Measurements from ENCODE around the gene MTNR1A. TPM values are rescaled to one million over a fixed set of nuclear protein-coding genes. Genes with fewer than 3 reads are reported as not detected.

MTNR1A gene
- total RNA-seq, result 0.21 TPM

DNA sequence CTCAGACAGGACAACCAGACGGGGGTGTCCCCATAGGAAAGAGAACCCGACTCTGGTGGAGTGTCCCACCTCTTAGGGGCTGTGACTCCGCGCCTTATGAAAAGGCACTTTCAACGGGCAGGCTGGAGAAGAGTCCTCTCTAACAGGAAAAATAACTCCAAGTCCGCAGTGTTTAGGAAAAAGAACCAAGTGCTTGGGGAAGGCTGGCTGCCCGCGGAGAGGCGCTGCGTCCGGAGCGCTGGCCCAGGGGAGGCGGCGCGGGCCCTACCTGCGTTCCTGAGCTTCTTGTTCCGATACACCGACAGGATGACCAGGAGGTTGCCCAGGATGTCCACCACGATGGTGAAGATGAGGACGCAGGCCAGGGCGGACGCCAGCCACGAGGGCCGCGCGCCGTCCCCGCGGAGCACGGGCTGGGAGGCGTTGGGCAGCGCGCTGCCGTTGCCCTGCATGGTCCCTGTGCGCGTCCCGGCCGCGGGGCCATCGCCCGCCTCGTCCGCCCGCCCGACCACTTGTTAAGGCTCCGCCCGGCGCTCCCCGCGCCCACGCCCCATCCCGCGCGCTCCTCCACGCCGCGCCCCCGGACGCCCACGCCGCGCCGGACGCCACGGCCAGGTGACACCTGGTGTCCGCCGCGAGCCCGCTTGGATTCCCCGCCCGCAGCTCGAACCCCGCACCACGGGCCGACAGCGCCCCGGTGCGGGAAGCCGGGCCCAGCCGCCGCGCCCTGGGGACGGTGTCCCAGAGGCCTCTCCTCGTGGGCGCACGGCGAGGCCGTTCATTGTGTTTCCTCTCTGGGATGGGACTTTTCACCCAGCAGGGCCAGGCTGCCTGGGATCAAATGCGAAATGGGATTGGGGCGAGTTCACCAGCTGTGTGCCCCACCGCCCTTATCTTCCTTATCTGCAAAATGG lies at the start of gene MTNR1A:
MTNR1A (minus strand) TSS at position 654 of the 914 bp plus-strand sequence; CDS start at position 452, 202 bp downstream.
- DNase-seq, result peak; percentile 12

DNA sequence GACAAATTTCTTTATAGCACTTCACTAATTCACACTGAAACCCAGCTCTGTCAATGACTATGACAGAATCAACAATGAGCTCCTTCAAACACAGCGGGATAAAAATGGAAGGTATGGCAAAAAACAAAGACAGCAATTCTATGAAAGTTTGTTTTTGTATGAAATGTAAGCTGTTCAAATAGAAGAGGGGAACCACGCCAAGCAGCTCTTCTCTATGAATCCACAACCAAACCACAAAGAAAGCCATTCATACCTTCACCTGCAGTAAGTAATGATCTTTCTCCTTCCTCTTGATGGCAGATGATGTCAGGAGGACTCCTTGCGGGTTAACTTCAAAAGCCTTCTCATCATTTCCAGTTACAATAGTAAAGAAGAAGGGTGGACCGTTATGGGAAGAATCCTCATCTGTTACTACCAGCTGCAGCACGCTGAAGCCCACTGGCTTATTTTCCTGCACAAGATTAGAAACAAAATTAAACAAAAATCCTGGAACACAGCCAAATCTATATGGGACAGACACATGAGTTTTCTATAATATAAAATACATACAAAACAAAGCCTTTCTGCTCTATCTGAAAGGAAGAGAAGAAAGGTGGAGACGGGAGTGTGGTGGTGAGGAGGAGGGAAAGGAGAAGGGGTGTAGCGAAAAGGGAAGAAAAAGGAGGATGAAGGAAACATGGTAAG lies 48.9 kb upstream of the MTNR1A start:
- DNase-seq, result peak; percentile 49

DNA sequence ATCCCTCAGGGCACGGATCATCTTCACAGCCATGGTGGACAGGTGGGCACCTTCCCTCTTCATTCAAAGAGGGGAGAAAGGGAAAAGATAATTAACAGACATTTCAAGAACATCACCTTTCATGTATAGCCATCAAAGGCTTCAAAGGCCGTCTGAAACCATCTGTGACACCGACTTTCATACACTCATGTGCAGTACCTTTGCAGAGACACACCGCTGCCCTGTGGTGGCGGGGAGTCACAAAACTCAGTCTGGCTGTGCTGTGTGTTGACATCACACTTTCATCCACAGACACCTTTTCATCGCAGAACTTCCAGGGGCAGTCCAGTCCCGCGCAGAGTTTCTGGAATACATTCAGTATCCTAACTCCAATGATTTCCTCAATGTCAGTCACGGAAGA lies 47.6 kb upstream of the MTNR1A start:
- DNase-seq, result no peak

DNA sequence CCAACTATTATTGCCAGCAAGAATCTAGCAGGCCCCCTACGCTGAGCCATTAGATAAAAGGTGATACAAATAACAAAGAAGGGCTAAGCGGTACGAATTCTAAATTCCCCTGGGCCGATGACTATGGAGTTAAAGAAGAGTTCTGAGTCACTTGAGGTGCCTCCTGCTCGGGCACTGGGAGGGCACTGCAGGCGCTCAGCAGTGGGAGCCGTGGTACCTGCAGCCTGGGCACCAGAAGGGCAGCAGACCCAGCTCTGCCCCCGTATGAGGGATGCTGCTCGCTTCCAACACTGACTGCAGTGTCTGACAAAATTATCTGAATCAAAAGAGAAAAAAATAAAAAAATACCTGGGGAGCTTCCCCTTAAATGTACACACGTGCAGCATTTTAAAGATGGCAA lies 44.1 kb upstream of the MTNR1A start:
- DNase-seq, result no peak

DNA sequence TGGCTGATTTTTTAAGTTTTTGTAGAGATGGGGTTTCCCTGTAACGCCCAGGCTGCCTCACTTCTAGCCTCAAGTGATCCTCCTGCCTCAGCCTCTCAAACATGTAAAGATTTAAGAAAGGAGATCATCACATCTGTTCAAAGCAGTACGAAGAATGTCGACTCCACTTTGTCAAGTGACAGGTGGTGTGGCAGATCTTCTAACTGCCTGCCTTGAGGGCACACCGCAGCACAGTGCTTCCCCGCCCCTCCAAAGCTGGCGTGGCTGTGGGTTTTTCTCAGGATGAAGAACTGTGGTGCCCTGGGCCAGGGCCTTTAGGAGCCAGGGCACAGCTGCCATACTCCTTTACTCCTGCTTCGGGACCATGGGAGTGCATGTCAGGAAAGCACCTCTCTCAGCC lies 43.3 kb upstream of the MTNR1A start:
- DNase-seq, result no peak

DNA sequence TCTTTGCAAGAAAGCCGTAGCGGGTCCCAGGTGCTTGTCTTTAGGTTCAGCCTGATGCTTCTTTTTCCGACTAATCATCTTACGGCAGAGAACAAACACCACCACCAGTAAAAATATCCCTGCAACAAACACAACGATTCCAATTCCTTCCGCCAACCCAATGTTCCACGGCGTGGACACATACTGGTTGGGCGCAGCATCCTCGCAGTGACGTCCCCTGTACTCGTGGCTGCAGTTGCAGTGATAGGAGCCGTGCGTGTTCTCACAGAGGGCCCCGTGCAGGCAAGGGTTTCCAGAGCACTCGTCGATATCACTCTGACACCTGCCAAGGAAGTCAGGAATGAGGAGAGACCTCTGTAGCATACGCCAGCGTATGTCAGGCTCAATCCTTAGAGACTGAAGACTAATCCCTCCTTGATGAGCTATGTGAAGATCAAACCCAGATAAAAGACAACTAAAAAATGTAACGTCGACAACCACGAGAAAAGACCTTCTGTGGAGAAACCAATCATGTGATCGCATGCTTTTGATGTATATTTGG lies 41.6 kb upstream of the MTNR1A start:
- no peak for DNase-seq

DNA sequence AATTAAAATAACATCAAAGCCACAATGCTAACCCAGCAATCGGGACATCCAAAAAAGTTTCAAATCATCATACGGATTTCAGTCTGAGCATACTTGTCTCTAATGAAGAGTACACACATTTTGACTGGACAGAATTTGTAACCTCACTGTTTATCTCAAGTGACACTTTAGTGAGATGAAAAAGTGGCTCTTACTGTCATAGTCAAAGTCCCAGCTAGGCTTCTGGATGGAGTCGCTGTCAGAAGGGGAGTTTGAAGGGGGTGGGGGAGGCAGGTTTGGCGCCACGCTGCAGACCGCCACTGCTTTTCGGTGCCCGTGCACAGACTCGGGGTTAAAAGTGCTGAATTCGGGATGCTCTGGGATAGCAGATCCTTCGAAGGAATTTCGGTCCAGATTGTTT lies 41.0 kb upstream of the MTNR1A start:
- DNase-seq, result no peak

DNA sequence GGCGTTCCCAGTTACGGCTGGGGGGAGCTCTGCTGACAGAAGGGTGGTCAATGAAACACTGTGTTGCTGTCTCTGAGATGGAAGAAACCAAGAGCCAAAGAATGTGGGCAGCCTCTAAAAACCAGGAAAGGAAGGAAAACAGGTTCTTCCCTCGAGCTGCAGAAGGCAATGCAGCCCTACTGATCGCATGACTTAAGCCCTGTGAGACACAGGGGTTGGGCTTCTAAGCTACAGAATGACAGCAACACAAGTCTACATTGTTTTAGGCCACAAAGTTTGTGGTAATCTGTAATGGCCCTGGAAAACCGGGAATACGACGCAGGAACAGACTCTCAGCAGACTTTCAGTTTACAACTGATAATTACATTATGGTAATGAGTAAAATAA lies 38.2 kb upstream of the MTNR1A start:
- no peak for DNase-seq

DNA sequence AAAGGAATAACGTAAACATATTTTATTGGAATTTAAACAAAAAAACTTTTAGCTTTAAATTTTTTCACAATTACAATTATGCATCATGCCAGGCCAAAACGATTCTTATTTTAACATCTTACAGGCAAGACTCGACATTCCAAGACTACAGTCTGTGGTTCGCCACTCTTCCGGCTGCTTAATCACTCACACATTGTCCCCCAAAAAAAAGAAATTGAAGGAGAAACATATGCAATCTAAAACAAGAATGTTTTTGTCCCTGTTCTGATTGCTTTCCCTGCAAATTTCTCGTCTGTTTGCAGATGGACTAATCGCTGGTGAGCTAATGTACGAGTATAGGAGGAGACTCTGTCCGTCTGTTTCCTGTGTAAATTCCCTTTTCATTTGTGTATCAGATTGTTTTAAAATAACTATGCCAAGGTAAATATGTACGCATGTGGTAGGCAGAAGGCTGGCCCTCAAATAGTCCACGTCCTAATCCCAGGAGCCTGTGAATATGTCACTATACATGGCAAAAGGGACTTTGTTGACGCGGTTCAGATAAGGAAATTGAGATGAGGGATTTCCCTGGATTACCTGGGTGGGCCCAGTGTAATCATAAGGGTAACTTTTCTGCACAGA lies 37.7 kb upstream of the MTNR1A start:
- no peak for DNase-seq

DNA sequence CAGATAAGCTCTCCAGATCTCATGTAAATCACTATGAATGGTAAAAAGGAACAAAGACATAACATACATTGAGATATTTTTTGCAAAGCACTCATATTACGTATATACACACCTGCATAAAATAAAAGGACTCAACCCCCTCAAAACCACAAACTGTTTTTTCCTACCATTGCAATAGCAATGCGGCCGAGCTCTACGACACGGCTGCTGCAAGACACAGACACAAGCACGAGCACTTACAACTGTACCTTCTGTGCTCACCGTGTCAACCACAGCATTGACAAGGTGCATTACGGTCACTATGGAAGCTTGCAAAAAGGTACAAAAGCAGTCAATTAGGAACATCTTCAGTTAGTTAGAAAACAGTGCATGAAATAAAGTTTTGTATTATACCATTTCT lies 37.1 kb upstream of the MTNR1A start:
- DNase-seq, result no peak

DNA sequence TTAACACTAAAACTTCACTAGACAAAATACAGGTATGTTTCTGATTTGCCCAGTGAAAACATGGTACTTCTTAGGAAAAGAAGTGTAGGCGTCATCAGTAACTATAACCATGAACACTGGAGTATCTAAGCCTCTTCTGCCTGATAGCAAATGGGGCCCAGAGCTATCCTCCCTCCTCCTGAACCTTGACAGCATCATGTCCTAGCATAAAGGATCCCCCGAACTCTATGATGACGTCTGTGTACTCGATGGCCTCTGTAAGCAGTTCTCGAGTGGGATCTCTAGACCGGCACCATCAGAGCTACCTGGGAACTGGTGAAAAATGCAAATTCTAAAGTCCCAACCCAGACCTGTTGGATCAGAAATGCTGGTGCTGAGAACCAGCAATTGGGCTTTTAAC lies 36.3 kb upstream of the MTNR1A start:
- DNase-seq, result no peak

DNA sequence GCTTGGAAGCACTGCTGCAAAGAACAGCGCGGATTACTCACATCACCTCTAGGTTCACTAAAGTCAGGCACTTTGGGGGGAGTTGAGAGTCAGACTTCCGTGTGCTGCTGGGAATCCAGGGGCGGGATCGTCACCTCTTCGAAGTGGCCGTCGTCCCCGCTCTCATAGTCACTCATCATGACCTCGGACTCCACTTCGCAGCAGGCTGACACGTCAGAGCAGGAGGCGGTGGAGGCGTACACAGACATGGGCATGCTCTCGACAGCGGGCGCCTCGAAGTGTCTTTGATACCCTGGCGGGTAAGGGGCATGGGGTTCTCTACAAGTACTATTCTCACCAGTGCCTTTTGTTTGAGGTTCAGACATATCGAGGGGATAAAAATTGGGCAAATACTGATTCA lies 33.1 kb upstream of the MTNR1A start:
- DNase-seq, result no peak

DNA sequence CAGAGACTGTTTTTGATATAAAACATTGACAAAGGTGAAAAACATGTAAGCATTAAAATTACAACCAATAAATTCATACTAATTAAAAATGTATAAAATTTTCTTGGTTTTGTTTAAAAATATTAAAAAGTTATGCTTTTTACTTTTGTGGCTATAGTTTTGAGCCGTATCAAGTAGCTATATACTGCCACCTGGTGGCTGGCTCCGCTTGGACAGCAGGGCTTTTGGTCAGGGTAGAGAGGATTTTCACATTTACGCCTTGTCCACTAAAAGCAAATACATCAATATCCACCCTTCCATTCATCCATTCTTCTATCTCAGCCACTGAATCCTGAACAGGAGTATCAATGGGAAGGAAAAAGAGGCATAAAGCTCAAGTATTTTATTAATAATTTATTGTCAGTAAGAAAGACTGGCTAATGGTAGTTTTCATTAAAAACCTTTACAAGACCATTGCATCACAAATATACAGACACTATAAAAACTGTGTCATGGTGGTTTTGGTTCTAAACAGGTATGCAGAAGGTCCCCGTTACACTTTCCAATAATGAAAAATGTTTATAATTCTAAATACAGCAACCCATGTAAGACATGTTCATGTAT lies 32.1 kb upstream of the MTNR1A start:
- peak; percentile 82 for DNase-seq

DNA sequence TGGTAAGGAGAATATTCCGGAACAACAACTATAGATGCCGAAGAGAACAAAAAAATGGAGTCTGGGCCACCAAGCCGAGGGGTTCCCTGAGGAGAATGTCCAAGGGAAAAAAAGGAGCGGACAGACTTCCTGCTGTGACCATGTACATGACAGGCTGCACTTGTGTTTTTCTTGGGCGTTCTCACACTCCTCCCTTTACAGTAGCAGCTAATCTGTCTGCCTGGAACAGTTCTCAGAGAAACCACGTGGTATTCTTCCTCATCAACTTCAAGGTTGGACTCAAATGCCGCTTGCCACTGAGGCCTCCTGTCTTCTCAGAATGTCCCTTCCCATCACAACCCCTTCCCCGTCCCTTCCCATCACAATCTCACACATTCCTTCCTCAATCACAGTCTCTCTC lies 30.8 kb upstream of the MTNR1A start:
- peak; percentile 11 for DNase-seq

DNA sequence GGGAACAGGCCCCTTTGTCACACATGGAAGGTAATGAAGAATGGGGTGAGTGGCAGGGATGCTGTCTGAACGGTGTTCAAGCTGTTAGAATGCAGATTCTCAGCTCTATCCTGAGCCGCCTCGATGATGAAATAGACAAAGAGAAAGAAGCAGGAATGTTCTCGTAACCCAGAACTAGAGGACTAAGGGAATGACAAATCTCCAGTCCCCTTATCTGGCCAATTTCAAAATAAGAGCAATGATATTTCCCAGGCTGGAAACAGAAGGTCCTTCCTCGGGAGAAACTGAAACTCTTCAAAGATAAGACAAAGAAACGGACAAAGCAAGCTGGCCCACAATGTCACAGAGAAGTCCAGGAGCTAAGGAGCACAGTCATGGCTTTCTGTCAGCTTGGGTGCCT lies 29.5 kb upstream of the MTNR1A start:
- DNase-seq, result no peak

DNA sequence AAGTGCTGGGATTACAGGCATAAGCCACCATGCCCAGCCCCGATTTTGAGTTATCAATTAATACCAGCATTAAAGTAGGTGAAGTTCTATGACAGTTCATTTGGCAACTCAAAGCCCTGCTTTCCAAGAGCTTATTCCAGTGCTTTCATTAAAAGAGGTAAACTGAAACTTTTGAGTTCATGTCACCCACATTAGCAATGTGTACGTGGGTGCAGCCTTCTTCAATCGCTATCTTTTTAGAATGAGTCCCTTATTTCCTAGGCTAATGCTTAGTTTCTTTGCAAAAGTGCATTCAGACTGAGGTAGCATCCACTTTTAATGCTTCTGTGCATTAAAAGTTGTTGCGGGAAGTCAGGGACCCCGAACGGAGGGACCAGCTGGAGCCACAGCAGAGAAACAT lies 26.1 kb upstream of the MTNR1A start:
- DNase-seq, result no peak

DNA sequence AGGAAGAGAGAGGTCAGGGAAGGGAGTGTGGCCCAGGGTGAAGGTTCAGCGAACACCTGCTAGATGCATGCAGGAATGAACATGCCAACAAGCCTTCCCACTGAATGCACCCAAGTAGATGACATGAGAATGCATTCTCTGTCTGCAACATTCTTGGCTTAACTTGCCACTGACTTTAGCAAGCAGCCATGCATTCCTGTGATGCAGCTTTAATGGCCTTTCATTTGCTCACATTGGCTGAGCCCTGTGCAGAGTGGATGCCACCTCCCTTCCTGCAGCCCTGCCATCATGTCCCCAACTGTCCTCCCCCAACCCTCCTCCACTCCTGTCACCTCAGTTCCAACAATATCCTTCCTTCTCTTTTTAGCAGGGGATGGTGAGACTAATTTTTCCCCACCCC lies 25.3 kb upstream of the MTNR1A start:
- no peak for DNase-seq

DNA sequence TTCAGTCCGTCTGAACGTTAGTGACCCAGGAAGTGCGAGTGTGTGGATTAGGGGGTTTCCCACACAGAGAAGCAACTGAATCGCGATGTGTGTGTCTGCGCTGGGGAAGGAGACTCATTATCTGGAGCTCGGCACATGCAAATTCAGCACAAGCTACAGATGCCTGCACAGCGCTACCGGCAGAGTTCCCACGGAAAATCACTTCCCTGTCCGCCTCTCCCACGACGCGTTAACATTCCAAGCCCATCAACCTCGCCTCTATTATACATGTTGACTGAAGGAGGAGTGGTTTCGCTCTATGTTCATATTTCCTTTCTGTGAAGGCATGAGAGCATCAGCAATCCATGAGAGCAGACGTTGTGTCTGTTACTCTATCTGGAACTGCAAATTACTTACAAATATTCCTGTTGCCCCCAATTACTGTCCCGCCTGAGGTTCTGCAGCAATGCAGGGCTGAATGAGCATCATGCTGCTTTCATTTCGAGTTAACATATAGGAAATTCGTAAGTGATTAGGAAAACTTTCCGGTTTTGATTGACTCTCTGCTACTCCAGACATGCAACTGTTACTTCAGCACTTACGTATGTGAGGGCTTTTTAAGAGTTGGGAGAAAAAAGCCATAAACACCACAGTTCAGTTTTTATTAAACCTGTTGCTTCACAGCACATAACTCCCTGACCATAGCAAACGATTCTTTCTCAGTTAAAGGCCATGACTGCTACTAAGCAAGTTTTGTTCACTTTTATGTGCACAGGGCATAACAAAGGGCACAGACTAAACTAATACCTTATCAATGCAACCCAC lies 15.0 kb upstream of the MTNR1A start:
- peak; percentile 44 for DNase-seq

DNA sequence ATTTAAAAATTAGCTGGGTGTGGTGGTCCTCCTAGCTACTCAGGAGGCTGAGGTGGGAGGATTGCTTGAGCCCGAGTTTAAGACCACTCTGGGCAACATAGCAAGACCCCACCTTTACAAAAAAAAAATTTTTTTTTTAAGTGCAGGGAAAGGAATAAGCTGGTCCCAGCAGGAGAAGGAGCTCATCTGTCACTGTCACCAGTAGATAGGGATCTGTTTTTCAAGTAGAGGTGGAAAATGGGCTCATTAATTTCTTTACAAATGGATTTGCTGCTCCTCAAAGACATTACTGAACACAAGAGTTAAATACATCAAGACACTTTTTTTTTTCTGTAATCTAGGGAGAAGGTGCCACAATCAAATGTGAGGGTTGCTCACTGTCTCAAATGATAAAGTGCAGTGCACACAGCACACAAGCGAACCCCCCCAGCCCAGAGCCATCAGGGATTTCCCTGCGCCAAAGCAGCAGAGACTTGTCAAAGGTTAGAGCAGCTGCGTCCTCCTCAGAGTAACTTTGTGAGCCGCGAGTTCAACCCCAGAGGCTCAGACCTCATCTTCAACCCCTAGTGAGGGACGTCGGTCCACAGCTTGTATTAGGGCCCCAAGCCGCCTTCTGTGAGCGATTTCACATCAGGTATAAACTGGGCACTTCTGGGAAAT lies 14.3 kb upstream of the MTNR1A start:
- no peak for DNase-seq

DNA sequence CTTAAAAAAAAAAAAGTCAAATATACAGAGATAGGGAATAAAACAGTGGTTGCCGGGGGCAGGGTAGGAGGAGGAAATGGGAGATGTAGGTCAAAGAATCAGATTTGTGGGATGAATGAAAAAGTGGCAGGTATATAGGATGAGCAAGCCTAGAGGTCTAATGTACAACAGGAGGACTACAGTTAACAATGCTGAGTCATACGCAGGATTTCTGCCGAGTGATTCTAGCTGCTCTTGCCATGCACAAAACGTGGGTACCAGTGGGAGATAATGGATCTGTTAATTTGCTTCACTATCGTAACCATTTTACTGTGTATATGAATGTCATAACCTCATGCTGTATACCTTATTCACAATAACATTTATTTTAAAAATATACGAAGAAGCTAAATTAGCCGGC lies 10.7 kb upstream of the MTNR1A start:
- no peak for DNase-seq

DNA sequence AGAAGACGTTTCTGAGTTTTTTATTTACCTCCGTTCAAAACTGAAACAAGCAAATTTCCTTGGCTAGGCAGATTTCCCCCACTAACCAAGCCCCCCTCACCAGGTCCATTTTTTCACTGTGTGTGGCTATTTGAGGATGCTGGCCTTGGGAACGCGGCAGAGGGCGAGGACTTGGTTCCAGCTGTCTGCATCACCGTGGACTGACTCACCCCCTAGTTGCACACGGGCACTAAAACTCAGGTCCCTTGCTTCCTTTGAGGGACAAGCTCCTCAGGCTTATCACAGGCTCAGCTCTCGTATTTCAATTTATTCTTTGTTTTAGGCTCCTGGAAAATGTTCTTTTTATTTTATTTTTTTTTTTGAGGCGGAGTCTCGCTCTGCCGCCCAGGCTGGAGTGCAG lies 8.4 kb upstream of the MTNR1A start:
- DNase-seq, result no peak

Data from tongue (tissue), 2 donors.